HG03354 (cell line): ENCODE data around the gene SMAP1.

Source experiments
- ATAC-seq: cut with Tn5 transposase; IDR thresholded peaks from one replicate; pipeline ENCODE4 v1.9.1; 2021; ENCODE audit warnings: mild to moderate bottlenecking; ENCODE audit not compliant: unreplicated experiment, poor library complexity, severe bottlenecking

Gene SMAP1

GRCh38 chr6:70872469-70872868 lies 204.8 kb downstream of the SMAP1 start:
- no peak for ATAC-seq

GRCh38 chr6:70874181-70874913 lies 206.7 kb downstream of the SMAP1 start:
- no peak for ATAC-seq

GRCh38 chr6:70879496-70879895 lies 211.8 kb downstream of the SMAP1 start:
- ATAC-seq: no peak

- ATAC-seq: peak; percentile 84
Observed at GRCh38 chr6:70884074-70884983, 216.6 kb downstream of the SMAP1 start.

DNA sequence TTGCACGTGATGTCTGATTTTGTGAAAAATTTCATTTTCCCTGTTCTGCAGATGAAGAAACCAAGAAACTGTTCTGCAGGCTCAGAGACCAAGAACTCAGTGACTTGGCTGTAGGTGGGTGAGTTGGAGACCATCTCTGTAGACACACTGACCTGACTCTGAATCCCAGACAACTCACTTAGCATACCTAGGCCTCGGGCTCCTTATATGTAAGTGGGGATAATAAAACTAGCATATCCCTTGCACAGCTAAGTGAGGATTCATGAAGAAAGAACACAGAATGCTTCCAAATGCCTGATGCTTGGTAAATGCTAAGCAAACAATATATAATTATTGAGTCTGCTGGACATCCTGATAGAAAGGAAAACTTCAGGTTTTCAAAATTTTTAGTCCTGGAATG lies 218.4 kb downstream of the SMAP1 start:
- ATAC-seq: no peak

DNA sequence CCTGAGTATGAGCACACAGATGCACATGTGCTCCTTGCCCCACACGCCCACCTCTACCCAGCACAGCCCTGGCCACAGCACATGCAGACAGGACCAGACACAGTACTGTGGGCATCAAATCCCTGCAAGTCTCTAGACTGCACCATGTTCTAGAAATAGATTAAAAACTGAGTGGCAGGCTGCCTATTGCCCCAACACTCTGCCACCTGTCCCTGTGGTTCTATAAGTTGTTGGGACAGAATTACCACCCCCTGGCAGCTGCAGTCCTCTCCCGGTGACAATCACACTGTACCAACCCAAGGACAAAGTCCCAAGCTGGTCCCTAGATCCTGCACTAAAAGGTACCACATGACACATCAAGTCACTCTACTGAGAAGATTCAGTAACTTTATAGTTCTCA lies 219.0 kb downstream of the SMAP1 start:
- no peak for ATAC-seq

DNA sequence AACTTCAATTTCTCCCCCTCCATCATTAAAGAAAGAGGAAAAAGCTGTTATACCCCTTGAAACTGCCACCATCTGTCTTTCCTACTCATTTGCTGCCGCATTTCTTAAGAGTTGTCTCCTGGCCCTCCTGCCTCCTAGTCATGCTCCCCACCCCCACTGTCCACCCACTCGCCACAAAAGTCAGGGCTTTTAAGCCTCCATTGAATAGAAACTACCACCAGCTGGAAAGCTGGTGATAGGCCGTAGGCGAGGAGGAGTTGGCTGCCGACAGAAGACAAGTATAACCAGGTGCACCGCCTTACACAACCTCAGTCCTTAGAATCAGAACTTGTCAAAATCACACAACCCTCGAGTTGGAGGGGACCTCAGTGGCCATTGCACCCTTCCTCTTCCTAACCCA lies 221.6 kb downstream of the SMAP1 start:
- ATAC-seq: no peak

DNA sequence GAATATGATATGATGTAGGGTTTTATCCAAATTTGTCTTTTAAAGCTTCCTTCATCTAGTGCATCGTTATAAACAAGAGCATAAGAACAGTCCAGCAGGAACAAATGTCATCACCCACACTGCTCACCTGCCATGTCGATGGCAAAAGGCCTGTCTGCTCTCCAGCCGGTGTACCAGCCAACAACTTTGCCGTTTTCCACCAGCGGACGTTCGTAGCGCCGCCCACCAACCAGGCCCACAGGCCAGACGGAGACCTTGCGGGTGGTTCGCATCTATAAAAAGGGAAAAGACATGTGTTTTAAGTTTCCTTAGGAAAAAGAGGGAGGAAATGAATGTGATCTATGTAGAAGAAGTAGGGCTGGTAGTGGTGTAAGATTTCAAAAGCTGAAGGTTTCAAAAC lies 226.3 kb downstream of the SMAP1 start:
- ATAC-seq: no peak

- no peak for ATAC-seq
Observed at GRCh38 chr6:70900047-70900446, 232.4 kb downstream of the SMAP1 start.

DNA sequence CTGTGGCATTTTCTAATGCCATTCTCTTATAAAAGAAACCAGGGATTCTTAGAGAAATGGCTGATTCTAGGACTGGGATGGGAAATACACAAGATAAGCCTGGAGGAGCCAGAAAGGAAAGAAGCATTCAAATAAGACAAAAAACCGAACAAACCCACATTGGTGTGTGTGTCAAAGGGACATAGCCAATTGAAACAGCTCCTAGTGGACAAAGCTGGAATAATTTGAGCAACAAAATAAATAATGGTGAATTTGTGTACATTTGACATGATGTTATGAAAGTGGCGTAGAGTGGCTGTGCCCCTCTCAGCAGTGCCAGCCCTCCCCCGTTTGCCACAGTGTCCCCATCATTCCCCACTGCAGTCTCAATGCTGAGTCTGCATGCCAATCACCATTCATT lies 233.6 kb downstream of the SMAP1 start:
- ATAC-seq: no peak

DNA sequence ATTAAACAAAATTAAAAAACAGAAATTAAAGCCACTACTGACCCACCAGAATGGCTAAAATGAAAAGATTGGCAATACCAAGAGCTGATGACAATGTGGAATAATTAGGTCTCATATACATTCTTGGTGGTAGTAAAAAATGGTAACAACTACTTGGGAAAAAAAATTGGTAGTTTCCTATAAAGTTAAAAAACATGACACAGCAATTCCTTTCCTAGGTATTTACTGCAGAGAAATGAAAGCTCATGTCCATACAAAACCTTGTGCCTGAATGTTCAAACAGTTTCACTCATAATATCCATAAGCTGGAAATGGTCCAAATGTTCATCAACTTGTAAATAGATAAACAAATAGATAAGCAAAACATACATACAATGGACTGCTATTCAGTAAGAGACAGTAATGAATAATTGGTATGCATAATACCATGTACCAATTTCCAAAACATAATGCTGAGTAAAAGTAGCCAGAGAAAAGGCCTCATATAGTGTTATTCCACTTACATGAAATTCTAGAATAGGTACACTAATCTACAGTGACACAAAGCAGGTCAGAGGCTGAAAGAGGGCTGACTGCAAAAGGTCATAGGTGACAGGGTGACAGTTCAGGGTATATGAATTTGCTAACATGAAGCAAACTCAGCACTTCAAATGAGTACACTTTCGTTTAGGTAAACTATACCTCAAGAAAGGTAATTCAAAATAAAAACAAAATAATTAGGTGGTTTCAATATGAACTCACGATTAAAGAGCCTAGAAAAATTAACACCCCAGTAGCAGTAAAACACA lies 236.2 kb downstream of the SMAP1 start:
- ATAC-seq: no peak

- no peak for ATAC-seq
Observed at GRCh38 chr6:70905742-70906141, 238.1 kb downstream of the SMAP1 start.
